ENCODE measurements around the gene ATF7.

GRCh38 chr12:53631721-53632120 is 5.5 kb upstream of the ATF7 start:
- TF ChIP-seq OSR1 (CRISPR knock-in tag; IDR thresholded peaks at IDR 0.05) (no peak), ZNF8 (CRISPR knock-in tag; IDR thresholded peaks at IDR 0.05) (no peak), ZFP3 (CRISPR knock-in tag; IDR thresholded peaks at IDR 0.05) (no peak), TCF4 (CRISPR knock-in tag; IDR thresholded peaks at IDR 0.05; ENCODE audit: borderline replicate concordance) (no peak), GLIS3 (CRISPR knock-in tag; IDR thresholded peaks at IDR 0.05) (no peak), PATZ1 (CRISPR knock-in tag; IDR thresholded peaks at IDR 0.05; ENCODE audit: borderline replicate concordance) (no peak)
